Measurements from ENCODE around the gene PTPRK. TPM values are rescaled to one million over a fixed set of nuclear protein-coding genes. Genes with fewer than 3 reads are reported as not detected.

The PTPRK gene
- total and polyA plus RNA-seq, 2 of the 8 experiments (the other 6 are each of a cell fraction or from before 2014, with no cell fraction given), result 11.4 to 47.3 TPM

DNA sequence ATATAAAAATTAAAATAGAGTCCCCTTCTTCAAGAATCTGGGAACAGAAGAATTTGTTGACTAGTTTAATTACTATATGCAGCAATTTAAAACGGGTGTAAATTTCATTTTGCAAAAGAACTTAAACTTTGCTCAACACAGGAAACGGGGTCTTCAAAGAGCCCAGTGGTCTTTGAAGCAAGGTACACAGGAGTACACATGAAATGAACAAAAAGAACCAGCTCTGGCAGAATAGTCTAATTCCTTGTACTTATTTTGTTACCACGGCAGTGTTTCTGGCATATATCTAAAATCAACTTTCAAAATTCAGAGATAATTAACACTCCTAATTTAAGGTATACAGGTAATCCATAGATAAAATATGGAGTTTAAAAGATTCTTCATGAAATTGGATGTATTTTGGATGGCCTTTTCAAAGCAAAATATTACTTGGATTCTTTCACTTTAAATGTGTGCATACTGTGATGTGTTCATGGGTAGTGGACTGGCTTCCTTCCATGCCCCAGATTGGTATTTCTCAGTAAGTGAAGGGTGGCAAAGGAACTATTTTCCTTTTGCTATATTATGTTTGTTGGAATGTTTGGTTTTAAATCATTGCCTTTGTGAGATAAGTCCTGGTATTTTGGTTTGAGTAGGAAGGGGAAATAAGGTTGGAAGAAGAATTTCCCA lies 522.8 kb downstream of the PTPRK start (continued):
- TF ChIP-seq CHD7 (IDR thresholded peaks at IDR 0.05; ENCODE audit: insufficient replicate concordance, low read length) (no peak), CHD1 (IDR thresholded peaks at IDR 0.05; ENCODE audit: low read depth, low read length) (no peak), EP300 (IDR thresholded peaks at IDR 0.05; ENCODE audit: borderline replicate concordance in 1 of 2, low read depth in 2 of 2, low read length in 2 of 2) (no peak), E2F6 (IDR thresholded peaks at IDR 0.05) (no peak), CEBPB (IDR thresholded peaks at IDR 0.05; ENCODE audit: low read depth, low read length) (no peak), SP4 (IDR thresholded peaks at IDR 0.05; ENCODE audit: low read length) (no peak), RAD21 (IDR thresholded peaks at IDR 0.05 in 1 of 2, conservative IDR thresholded peaks at IDR 0.05 in 1 of 2; ENCODE audit: low read depth in 2 of 2, low read length in 2 of 2) (no peak), GTF2F1 (IDR thresholded peaks at IDR 0.05; ENCODE audit: borderline replicate concordance, low read depth, low read length) (no peak)
